Testis (tissue), 3 donors: ENCODE results near the gene MPO. TPM values are rescaled to one million over a fixed set of nuclear protein-coding genes. Genes with fewer than 3 reads are reported as not detected.

Experiments
- DNase-seq: peaks from one replicate; pipeline ENCODE4 v3.0.0-alpha.2; 2019
- H3K27ac ChIP-seq, 2 donors: fragments of 200-600 bp; sonication (generic); one replicate each; pipeline ENCODE4 v1.5.1; 2019
- H3K27me3 ChIP-seq: fragments of 200-600 bp; sonication (generic); one replicate; pipeline ENCODE4 v1.5.1; 2019
- H3K36me3 ChIP-seq: fragments of 200-600 bp; sonication (generic); one replicate; pipeline ENCODE4 v1.5.1; 2017; ENCODE audit warnings: low read depth; ENCODE audit errors: missing control alignments
- H3K4me1 ChIP-seq: fragments of 200-600 bp; sonication (generic); one replicate; pipeline ENCODE4 v1.5.1; 2019
- H3K4me3 ChIP-seq, 2 donors: fragments of 200-600 bp; sonication (generic); one replicate each; pipeline ENCODE4 v1.5.1; 2017 to 2019
- H3K9me3 ChIP-seq: fragments of 200-600 bp; sonication (generic); one replicate; pipeline ENCODE4 v1.5.1; 2017
- POLR2A ChIP-seq: fragments of 450-650 bp; IDR thresholded peaks from one replicate; pipeline ENCODE4 v1.6.1; 2017; ENCODE audit warnings: antibody characterized with exemption, mild to moderate bottlenecking, moderate library complexity
- WGBS, 2 donors: methylation state at CpG; one replicate each; pipeline ENCODE4 v1.1.5; 2018; 5-methylcytosine and 5-hydroxymethylcytosine counted together
- intact Hi-C: fragments of 100-400 bp; cut with DNase I; formaldehyde crosslinking; loops from one replicate; pipeline ENCODE4 v1.15.1; 2023; ENCODE audit warnings: low total_unique reads
- polyA plus RNA-seq: library from polyadenylated mRNA; stranded (reverse); fragments of 350-450 nt; fragmentation: Illumina TruSeq; extraction: RNeasy Lipid Tissue Mini Kit (QIAGEN cat#74804); gene quantifications from one replicate; pipeline ENCODE4 v1.2.3, GENCODE V29; 2014; ENCODE audit warnings: low read depth, low replicate concordance; ENCODE audit not compliant: insufficient read depth
- total RNA-seq, 2 donors: library from RNA; depleted of rRNA; stranded (reverse); fragments of >200 nt; gene quantifications; one replicate each; pipeline ENCODE4 v1.2.3, GENCODE V29; 2016
- TF ChIP-seq, protein P1 (sequence below), 3 experiments: fragments of 450-650 bp in 2 of 3; fragments of 200-600 bp in 1 of 3; sonication (generic) in 1 of 3; IDR thresholded peaks; one replicate each; pipeline ENCODE4 v1.5.1; 2016 to 2019; ENCODE audit warnings: antibody characterized with exemption in 3 of 3, mild to moderate bottlenecking in 2 of 3, moderate library complexity in 1 of 3

Gene MPO
- total and polyA plus RNA-seq, 3 donors from 2014 or later, result 0.87 to 1.1 (median 0.87) TPM

DNA sequence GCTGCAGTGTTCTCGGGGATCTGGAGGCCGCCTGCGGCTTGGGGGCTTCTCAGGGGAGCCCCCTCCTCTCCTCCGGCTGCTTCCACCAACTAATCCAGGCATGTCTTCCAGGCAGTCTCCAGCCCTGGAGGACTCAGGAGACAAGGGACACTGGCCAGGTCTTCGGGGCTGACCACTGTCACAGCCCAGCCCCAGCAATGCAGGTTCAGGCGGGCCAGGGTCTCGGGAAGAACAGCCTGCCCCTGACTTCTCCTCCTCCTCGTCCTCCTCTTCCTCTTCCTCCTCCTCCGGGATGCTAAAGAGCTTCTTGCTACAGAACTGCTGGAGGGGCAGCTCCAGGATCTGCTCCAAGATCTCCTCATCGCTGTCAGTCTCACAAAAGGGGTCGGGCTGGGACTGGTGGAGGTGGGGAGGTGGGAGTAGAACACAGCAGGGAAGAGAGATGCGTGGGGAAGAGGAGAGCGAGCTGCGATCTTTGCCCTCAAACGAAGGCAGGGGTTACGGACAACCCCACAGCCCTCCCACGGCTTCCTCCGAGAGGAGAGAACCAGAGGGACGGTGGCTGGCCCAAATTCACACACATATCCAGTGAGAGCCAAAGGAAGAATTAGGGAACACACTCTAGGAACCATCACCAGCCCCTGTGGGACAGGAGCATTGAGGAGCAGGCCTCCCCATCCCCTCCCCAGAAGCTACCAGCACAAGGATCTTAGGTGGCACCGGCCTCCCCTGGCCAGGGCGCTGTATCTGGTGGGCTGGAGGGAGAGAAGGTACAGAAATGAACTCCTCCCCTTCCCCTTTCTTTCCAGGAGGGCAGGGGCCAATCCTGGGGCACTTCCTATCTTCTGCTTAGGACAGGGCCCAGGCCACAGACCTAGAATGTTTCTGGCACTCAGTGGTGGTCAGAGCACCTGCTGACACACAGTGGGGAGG, 28.5 kb upstream of the MPO start:
- 79 to 80% methylated on average over 18 to 21 of the region's 21 CpGs for WGBS, 2 donors
- DNase-seq, result peak; percentile 4
- Histone ChIP-seq H3K9me3 (no peaks in the 10 kb centered on the region), H3K4me1 (no peaks in the 10 kb centered on the region), H3K4me3 (no peak overlapping the region), H3K27me3 (no peaks in the 10 kb centered on the region), H3K36me3 (no peaks in the 10 kb centered on the region), H3K27ac (no peak overlapping the region)
- no peak for TF ChIP-seq POLR2A
- TF ChIP-seq, protein P1, sequence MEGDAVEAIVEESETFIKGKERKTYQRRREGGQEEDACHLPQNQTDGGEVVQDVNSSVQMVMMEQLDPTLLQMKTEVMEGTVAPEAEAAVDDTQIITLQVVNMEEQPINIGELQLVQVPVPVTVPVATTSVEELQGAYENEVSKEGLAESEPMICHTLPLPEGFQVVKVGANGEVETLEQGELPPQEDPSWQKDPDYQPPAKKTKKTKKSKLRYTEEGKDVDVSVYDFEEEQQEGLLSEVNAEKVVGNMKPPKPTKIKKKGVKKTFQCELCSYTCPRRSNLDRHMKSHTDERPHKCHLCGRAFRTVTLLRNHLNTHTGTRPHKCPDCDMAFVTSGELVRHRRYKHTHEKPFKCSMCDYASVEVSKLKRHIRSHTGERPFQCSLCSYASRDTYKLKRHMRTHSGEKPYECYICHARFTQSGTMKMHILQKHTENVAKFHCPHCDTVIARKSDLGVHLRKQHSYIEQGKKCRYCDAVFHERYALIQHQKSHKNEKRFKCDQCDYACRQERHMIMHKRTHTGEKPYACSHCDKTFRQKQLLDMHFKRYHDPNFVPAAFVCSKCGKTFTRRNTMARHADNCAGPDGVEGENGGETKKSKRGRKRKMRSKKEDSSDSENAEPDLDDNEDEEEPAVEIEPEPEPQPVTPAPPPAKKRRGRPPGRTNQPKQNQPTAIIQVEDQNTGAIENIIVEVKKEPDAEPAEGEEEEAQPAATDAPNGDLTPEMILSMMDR (IDR thresholded peaks at IDR 0.05), result no peak
- intact Hi-C loops, result no loop called here

DNA sequence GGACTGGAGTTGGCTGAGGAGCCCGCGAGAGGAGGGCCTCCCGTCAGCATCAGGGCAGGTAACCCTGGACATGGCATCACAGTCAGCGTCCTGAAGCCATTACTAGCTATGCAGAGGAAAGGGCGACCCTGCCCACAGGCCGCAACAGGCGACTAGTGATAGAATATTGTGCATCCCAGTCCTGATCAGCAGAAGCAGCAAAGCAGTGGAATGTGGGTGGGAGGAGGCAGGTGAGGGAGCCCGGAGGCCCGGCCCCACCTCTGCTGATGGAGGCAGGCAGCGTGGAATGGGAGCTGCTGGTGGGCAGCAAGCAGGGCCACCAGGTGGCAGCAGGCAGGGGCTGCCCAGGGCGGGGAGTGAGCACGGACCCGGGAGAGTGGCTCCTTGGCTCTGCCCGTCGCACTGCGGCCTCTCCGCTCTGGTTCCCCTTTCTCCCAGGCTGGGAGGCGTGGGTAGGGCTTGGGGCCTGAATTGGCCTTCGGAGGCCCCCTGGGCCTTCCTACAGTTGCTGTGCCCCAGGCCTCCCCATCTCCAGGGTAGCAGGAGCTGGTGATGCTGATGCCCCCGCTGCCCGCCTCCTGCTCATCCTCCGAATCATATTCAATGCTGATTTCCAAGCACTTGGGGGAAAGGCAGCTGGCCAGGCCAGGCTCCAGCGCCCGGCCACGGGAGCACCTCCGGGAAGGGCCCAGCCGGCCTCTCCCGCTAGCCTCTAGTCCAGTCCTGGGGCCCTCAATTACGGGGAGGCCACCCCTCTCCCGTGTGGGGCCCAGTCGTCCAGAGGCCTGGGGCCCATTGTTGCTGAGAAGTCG, 27.6 kb upstream of the MPO start:
- no peaks in the 10 kb centered on the region for H3K27me3 ChIP-seq
- H3K4me1 ChIP-seq, result no peaks in the 10 kb centered on the region
- no peak overlapping the region for H3K4me3 ChIP-seq
- TF ChIP-seq POLR2A, result no peak
- TF ChIP-seq, protein P1 (IDR thresholded peaks at IDR 0.05), result no peak
- no peaks in the 10 kb centered on the region for H3K9me3 ChIP-seq
- DNase-seq, result no peak
- intact Hi-C loops, result no loop called here
- H3K27ac ChIP-seq, result no peak overlapping the region
- 62 to 80% methylated on average over 18 to 30 of the region's 32 CpGs for WGBS, 2 donors
- H3K36me3 ChIP-seq, result no peaks in the 10 kb centered on the region

- Histone ChIP-seq H3K4me1 (no peaks in the 10 kb centered on the region), H3K27me3 (no peaks in the 10 kb centered on the region), H3K36me3 (no peaks in the 10 kb centered on the region), H3K9me3 (no peaks in the 10 kb centered on the region), H3K4me3 (no peak overlapping the region), H3K27ac (no peak overlapping the region)
- no peak for TF ChIP-seq POLR2A
- TF ChIP-seq, protein P1 (IDR thresholded peaks at IDR 0.05), result no peak
- WGBS, 2 donors, result 83 to 84% methylated on average over 13 to 20 of the region's 20 CpGs
- intact Hi-C loops, result no loop called here
- peak; percentile 9 for DNase-seq
These were observed 26.9 kb upstream of the MPO start for GRCh38 chr17:58307468-58308172.

DNA sequence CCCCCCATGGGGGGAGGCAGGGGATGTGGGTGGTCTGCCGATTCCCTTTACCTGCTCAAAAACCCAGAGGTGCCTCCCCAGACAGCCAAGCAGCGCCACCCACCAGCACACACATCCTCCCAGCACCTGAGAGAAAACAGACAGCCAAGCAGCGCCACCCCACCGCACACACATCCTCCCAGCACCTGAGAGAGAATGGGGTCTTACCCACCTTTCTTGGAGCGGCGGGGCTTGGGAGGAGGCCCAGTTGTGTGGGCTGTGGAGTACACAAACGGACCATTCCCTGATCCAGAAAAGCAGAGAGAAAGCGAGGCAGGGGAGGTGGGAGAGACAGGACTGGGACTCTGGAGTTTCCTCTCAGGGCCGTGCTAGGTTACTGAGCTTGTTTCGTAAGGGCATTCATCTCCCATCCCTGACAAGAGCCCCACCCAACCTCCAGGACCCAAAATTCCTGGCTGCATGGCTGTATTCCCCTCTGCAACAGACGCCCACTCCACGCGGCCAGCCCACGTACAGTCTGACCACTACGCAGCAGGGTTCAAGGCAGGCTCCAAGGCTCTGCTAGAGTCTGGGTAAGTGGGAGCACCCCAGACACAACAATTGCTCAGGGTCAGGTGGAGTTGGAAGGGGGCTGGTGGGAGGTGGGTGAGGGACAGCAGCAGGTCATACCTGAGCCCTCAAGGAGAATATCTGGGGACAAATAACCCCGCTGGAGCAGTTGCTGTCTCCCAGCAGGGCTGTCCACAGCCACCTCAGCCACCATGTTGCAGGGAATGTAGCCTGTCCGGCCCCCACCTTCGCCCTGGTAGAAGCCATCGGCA, 25.6 kb upstream of the MPO start:
- Histone ChIP-seq H3K27ac (no peak overlapping the region), H3K4me3 (no peak overlapping the region), H3K27me3 (no peaks in the 10 kb centered on the region), H3K36me3 (no peaks in the 10 kb centered on the region), H3K9me3 (no peaks in the 10 kb centered on the region), H3K4me1 (no peaks in the 10 kb centered on the region)
- peak; percentile 6 for DNase-seq
- intact Hi-C loops, result no loop called here
- 82 to 92% methylated on average over 10 to 19 of the region's 19 CpGs for WGBS, 2 donors
- TF ChIP-seq POLR2A, result no peak
- TF ChIP-seq, protein P1 (IDR thresholded peaks at IDR 0.05), result no peak
